Mucosa of rectum (tissue), 2 donors: Measurements from ENCODE around the gene TUBB8.

ENCODE experiments used
- H3K27ac ChIP-seq, 2 donors: one replicate each; pipeline ENCODE4 v1.7.0; 2013; ENCODE audit warnings: inconsistent platforms in 2 of 2, low read depth in 2 of 2, low read length in 2 of 2
- H3K27me3 ChIP-seq, 2 donors: one replicate each; pipeline ENCODE4 v1.7.0; 2013; ENCODE audit warnings: low read length in 2 of 2; ENCODE audit not compliant: control insufficient read depth in 2 of 2, insufficient read depth in 2 of 2
- H3K36me3 ChIP-seq, 2 donors: one replicate each; pipeline ENCODE4 v1.7.0; 2013; ENCODE audit warnings: low read length in 2 of 2; ENCODE audit not compliant: control insufficient read depth in 2 of 2, insufficient read depth in 2 of 2
- H3K4me1 ChIP-seq, 2 donors: one replicate each; pipeline ENCODE4 v1.7.0; 2013; ENCODE audit warnings: low read length in 2 of 2, mild to moderate bottlenecking in 1 of 2; ENCODE audit not compliant: control insufficient read depth in 2 of 2, insufficient read depth in 2 of 2
- H3K4me3 ChIP-seq, 2 donors: one replicate each; pipeline ENCODE4 v1.7.0; 2013; ENCODE audit warnings: low read length in 2 of 2
- H3K9ac ChIP-seq, 2 donors: one replicate each; pipeline ENCODE4 v1.7.0; 2013; ENCODE audit warnings: low read length in 2 of 2, low read depth in 1 of 2, mild to moderate bottlenecking in 1 of 2
- H3K9me3 ChIP-seq, 2 donors: one replicate each; pipeline ENCODE4 v1.7.0; 2013; ENCODE audit warnings: low read length in 2 of 2; ENCODE audit not compliant: control insufficient read depth in 2 of 2
- donor health status: healthy.
- donor health status: Normal muscosa, but diverticular disease.

Gene TUBB8

DNA sequence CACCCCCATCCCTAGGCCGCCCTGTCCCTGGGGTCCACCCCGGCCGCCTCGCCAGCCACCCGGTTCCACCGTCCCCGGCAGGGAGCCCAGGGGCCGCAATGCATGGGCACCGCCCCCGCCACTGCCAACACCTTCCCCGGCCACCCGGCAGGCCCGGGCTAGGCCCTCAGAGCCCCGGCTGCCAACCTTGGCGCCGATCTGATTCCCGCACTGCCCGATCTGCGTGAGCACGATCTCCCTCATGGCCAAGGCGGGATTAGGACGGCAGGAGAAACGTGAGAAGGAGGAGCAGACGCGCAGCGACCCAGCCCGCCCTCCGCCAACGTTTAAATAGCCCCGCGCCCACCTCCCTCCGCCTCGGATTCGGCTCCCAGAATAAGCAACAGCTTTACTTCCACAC is at the start of gene TUBB8:
TSS of gene TUBB8 (minus strand) at position 301 of the 400 bp plus-strand sequence. CDS start at position 243, 58 bp downstream.
- no peaks in the 10 kb centered on the region for H3K36me3 ChIP-seq
- no peak within 1 kb of the TSS for H3K4me3 ChIP-seq
- H3K27me3 ChIP-seq, result no peaks in the 10 kb centered on the region
- no peak within 1 kb of the TSS for H3K9ac ChIP-seq
- H3K27ac ChIP-seq, result no peak within 1 kb of the TSS
- H3K4me1 ChIP-seq, result no peaks in the 10 kb centered on the region
- no peaks in the 10 kb centered on the region for H3K9me3 ChIP-seq

DNA sequence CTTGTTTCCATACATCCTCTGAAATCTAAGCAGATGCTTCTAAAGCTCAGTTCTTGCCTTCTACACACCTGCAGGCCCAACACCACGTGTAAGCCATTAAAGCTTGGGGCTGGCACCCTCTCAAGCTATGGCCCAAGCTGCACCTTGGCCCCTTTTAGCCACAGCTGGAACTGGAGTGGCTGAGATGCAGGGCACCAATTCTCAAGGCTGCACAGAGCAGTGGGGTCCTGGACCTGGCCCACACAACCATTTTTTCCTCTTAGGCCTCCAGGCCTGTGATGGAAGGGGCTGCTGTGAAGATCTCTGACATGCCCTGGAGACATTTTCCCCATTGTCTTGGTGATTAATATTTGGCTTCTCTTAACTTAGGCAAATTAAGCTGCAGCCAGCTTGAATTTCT is 47.4 kb upstream of the TUBB8 start:
- H3K4me3 ChIP-seq, result no peak overlapping the region
- H3K27me3 ChIP-seq, result no peaks in the 10 kb centered on the region
- H3K27ac ChIP-seq, result no peak overlapping the region
- no peaks in the 10 kb centered on the region for H3K4me1 ChIP-seq
- peaks cover 4 to 10% of the 10 kb centered on the region in 2 donors for H3K9me3 ChIP-seq
- no peak overlapping the region for H3K9ac ChIP-seq
- no peaks in the 10 kb centered on the region for H3K36me3 ChIP-seq

DNA sequence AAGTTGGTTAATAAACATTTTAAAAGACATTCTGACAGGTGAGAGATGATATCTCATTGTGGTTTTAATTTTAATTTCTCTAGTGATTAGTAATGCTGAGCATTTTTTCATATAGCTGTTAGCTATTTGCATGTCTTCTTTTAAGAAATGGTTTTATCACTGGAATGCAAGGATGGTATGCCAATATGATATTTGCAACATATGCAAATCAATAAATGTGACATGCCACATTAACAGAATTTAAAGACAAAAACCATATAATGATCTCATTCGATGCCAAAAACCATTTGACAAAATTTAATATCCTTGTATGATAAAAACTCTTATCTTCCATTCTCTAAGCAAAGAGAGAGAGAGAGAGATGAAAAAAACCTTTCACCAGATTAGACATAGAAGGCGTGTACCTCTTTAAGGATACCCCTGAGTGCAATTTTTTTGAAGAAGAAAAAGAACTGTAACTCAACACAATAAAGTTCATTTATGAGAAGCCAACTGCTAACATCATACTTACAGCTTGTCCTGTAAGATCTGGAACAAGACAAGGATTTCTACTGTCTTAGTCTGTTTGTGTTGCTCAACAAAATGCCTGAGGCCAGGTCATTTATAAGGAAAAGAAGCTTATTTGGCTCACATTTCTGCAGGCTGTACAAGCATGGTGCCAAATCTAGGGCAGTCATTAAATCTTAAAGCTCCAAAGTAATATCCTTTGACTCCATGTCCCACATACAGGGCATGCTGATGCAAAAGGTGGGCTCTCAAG is 46.4 kb upstream of the TUBB8 start:
- H3K36me3 ChIP-seq, result no peaks in the 10 kb centered on the region
- H3K27me3 ChIP-seq, result no peaks in the 10 kb centered on the region
- no peak overlapping the region for H3K9ac ChIP-seq
- no peak overlapping the region for H3K27ac ChIP-seq
- peaks cover 4 to 10% of the 10 kb centered on the region in 2 donors for H3K9me3 ChIP-seq
- H3K4me3 ChIP-seq, result no peak overlapping the region
- H3K4me1 ChIP-seq, result no peaks in the 10 kb centered on the region

DNA sequence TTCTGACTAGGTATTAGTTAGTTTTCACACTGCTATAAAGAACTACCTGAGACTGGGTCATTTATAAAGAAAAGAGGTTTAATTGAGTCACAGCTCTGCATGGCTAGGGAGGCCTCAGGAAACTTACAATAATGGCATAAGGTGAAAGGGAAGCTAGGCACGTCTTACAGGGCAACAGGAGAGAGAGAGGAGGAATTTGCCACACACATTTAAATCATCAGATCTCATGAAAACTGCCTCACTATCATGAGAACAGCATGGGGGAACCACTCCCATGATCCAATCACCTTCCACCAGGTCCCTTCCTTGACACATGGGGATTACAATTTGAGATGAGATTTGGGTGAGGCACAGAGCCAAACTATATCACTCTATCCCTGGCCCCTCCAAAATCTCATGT is 45.5 kb upstream of the TUBB8 start:
- Histone ChIP-seq H3K27ac (no peak overlapping the region), H3K27me3 (no peaks in the 10 kb centered on the region), H3K9ac (no peak overlapping the region), H3K9me3 (peaks cover 4 to 10% of the 10 kb centered on the region in 2 donors), H3K4me3 (no peak overlapping the region), H3K4me1 (no peaks in the 10 kb centered on the region), H3K36me3 (no peaks in the 10 kb centered on the region)

DNA sequence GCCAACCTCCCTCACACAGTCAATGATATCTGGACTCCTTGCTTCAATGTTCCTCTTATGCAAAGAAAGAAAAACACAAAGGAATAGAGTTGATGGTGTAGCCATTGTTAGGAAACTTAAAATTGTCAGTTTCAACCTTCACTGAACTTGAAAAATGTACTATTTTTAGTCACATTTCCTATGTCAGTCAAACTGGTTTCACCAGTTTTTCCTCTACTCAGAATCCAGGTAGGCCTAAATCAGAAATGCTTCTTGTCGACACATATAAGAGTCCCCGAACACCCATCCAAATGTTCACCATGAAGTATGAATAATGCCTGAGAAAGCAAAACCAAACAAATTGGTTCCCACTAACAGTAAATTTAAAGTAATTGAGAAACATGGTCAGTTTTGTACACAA is 43.8 kb upstream of the TUBB8 start:
- Histone ChIP-seq H3K27me3 (no peaks in the 10 kb centered on the region), H3K9ac (no peak overlapping the region), H3K36me3 (no peaks in the 10 kb centered on the region), H3K4me3 (no peak overlapping the region), H3K4me1 (no peaks in the 10 kb centered on the region), H3K9me3 (peaks cover 4 to 10% of the 10 kb centered on the region in 2 donors), H3K27ac (no peak overlapping the region)

DNA sequence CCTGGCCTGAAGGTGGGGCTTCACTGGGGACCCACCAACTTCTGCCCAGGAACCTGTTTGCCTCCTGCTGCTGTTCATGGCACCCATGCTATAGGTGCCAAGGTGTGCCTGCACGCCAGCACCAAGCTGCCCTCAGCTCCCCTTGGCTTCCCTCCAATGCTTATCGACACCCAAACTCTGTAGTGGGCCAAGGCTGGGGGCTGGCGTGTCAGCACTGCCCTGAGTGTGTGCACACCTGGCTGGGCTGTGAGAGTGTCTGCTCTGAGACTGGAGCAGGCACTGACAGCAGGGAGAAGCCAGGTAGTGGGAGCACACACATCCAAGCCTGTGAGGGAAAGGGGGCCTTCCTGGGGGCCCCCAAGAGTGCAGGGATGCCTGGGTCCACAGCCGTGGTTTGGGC is 43.1 kb upstream of the TUBB8 start:
- Histone ChIP-seq H3K27ac (no peak overlapping the region), H3K4me1 (no peaks in the 10 kb centered on the region), H3K36me3 (no peaks in the 10 kb centered on the region), H3K27me3 (no peaks in the 10 kb centered on the region), H3K9me3 (peaks cover 4 to 10% of the 10 kb centered on the region in 2 donors), H3K4me3 (no peak overlapping the region), H3K9ac (no peak overlapping the region)

DNA sequence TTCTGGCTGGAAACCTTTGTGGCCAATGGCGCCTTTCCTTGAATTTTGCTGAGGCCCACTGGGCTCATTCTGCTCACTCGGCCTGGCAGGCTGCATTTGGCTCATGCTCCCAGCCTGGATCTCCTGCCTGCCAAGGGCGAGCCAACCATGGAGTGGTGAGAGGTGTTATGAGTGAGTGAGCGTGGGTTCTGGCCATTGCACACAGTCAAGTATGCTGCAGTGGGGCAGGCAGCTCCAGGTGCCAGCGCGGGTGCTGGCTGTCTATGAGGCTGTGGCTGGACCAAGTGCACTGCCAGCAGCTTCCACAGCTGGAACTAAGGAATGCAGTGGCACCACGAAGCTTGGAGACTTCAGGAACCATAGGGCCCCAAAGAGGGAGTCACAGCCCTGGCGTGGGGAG is 42.2 kb upstream of the TUBB8 start:
- H3K36me3 ChIP-seq, result no peaks in the 10 kb centered on the region
- no peak overlapping the region for H3K9ac ChIP-seq
- no peaks in the 10 kb centered on the region for H3K27me3 ChIP-seq
- H3K4me1 ChIP-seq, result no peaks in the 10 kb centered on the region
- H3K9me3 ChIP-seq, result peaks cover 2 to 10% of the 10 kb centered on the region in 2 donors
- H3K4me3 ChIP-seq, result no peak overlapping the region
- H3K27ac ChIP-seq, result no peak overlapping the region

DNA sequence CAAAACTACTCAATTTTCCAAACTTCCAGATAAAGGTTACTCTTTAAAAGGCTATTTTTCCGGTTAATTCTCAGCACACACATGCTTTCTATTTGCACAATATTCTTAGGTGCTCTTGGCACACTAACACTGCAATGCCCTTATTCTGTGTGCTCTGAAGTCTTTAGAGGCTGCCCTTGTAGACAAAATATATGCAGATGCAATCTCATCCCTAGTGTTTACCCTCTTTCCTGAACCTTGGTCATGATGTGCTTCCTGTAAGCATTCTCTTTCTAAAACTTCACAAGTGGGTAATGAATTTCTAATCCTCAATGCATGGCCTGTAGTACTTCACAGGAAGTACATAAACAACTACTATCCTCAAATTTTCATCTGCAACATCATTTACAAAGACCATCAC is 41.1 kb upstream of the TUBB8 start:
- peaks cover 0 to 3% of the 10 kb centered on the region in 2 donors for H3K9me3 ChIP-seq
- H3K36me3 ChIP-seq, result no peaks in the 10 kb centered on the region
- no peaks in the 10 kb centered on the region for H3K4me1 ChIP-seq
- no peak overlapping the region for H3K4me3 ChIP-seq
- H3K27me3 ChIP-seq, result no peaks in the 10 kb centered on the region
- H3K27ac ChIP-seq, result no peak overlapping the region
- no peak overlapping the region for H3K9ac ChIP-seq

DNA sequence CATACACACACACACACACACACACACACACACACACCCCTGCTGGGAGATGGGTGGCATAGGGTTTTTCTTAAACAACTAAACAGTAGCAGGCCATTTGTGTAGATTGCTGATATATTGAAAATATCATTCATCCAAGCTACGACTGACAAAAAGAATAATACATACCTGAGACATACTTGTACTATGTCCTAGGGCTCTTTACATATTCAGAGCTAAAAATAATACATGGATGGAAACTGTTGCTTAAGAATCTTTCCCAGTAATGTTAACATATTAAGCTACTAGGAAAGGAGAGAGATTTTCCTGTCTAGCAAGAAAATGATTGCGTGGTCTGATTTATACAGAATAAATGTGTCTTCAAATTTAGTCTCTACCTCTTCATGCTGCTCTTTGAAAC is 40.2 kb upstream of the TUBB8 start:
- Histone ChIP-seq H3K27ac (no peak overlapping the region), H3K9ac (no peak overlapping the region), H3K4me1 (no peaks in the 10 kb centered on the region), H3K27me3 (no peaks in the 10 kb centered on the region), H3K9me3 (no peaks in the 10 kb centered on the region), H3K4me3 (no peak overlapping the region), H3K36me3 (no peaks in the 10 kb centered on the region)

DNA sequence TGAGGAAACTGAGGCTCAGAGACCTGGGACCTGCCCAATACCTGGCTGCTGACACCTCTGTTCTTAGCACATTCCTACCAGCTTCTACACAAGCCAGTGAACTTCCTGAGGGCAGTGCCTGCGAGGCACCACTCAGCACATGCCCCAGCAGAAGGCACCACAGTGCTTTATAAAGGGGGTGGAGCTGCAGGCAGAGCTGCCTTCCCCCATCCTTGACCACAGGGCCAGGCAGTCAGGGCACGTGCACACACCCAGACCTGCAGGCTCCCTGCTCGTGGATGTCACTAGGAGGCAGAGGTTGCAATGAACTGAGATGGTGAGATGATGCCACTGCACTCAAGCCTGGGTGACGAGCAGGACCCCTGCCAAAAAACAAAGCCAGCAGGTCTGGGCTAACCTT is 39.2 kb upstream of the TUBB8 start:
- no peak overlapping the region for H3K9ac ChIP-seq
- H3K36me3 ChIP-seq, result no peaks in the 10 kb centered on the region
- no peak overlapping the region for H3K27ac ChIP-seq
- H3K4me1 ChIP-seq, result no peaks in the 10 kb centered on the region
- H3K27me3 ChIP-seq, result no peaks in the 10 kb centered on the region
- no peak overlapping the region for H3K4me3 ChIP-seq
- no peaks in the 10 kb centered on the region for H3K9me3 ChIP-seq
